ENCODE results near the gene SWAP70.

The SWAP70 gene

GRCh38 chr11:9672288-9672916, 8.5 kb downstream of the SWAP70 start:
- no peak overlapping the region for H3K4me2 ChIP-seq (ENCODE audit: low read length)
- no peak overlapping the region for H3K18ac ChIP-seq (ENCODE audit: low read length)
- H4K8ac ChIP-seq (ENCODE audit: low read depth, low read length), result no peak overlapping the region
- no CpG with 5 or more reads among the region's 3 CpGs for WGBS (ENCODE audit: extremely low coverage, insufficient coverage, insufficient read length)
- H3K36me3 ChIP-seq (ENCODE audit: control insufficient read depth in 1 of 2, insufficient read depth in 2 of 2, low read length in 2 of 2), result peaks cover 0 to 3% of the 10 kb centered on the region in 2 experiments
- H3K9me3 ChIP-seq (ENCODE audit: insufficient read depth, low read depth, low read length), result no peaks in the 10 kb centered on the region
- no peaks in the 10 kb centered on the region for H3K27me3 ChIP-seq (ENCODE audit: insufficient read depth, low read length)
- H3K79me2 ChIP-seq (ENCODE audit: control insufficient read depth, insufficient read depth, low read length, poor library complexity), result no peaks in the 10 kb centered on the region
- no peak overlapping the region for H2BK12ac ChIP-seq (ENCODE audit: low read length)
- H3K14ac ChIP-seq (ENCODE audit: low read length), result no peak overlapping the region
- no peak overlapping the region for H3K27ac ChIP-seq (ENCODE audit: low read depth, low read length)
- no peak overlapping the region for H4K91ac ChIP-seq (ENCODE audit: low read depth, low read length)
- no peaks in the 10 kb centered on the region for H3K79me1 ChIP-seq (ENCODE audit: low read length)
- peak; percentile 29 to 56 for DNase-seq
- no peaks in the 10 kb centered on the region for H3K4me1 ChIP-seq (ENCODE audit: control insufficient read depth in 1 of 2, insufficient read depth in 2 of 2, low read length in 2 of 2)
- H2BK5ac ChIP-seq (ENCODE audit: low read depth, low read length, poor library complexity), result no peak overlapping the region
- H3K4ac ChIP-seq (ENCODE audit: low read depth, low read length), result no peak overlapping the region
- no peak overlapping the region for H2AFZ ChIP-seq (ENCODE audit: insufficient read depth, low read length, poor library complexity)
- H3K9ac ChIP-seq (ENCODE audit: low read length), result no peak overlapping the region
- H3K4me3 ChIP-seq (ENCODE audit: low read depth, low read length), result no peak overlapping the region
- H4K12ac ChIP-seq (ENCODE audit: low read depth, low read length), result no peak overlapping the region
- no peak overlapping the region for H3K23ac ChIP-seq (ENCODE audit: low read length)
- H2BK120ac ChIP-seq (ENCODE audit: insufficient read depth, low read length, poor library complexity), result no peak overlapping the region
- H2AK5ac ChIP-seq (ENCODE audit: low read length), result no peak overlapping the region

- peaks cover 0 to 3% of the 10 kb centered on the region in 2 experiments for H3K36me3 ChIP-seq (ENCODE audit: control insufficient read depth in 1 of 2, insufficient read depth in 2 of 2, low read length in 2 of 2)
- H2BK120ac ChIP-seq (ENCODE audit: insufficient read depth, low read length, poor library complexity), result no peak overlapping the region
- no peak for DNase-seq
- H3K18ac ChIP-seq (ENCODE audit: low read length), result no peak overlapping the region
- no peaks in the 10 kb centered on the region for H3K79me2 ChIP-seq (ENCODE audit: control insufficient read depth, insufficient read depth, low read length, poor library complexity)
- H2BK5ac ChIP-seq (ENCODE audit: low read depth, low read length, poor library complexity), result no peak overlapping the region
- H3K4me2 ChIP-seq (ENCODE audit: low read length), result no peak overlapping the region
- H3K4me1 ChIP-seq (ENCODE audit: control insufficient read depth in 1 of 2, insufficient read depth in 2 of 2, low read length in 2 of 2), result no peaks in the 10 kb centered on the region
- no peak overlapping the region for H3K27ac ChIP-seq (ENCODE audit: low read depth, low read length)
- no peaks in the 10 kb centered on the region for H3K9me3 ChIP-seq (ENCODE audit: insufficient read depth, low read depth, low read length)
- H3K79me1 ChIP-seq (ENCODE audit: low read length), result no peaks in the 10 kb centered on the region
- H3K4me3 ChIP-seq (ENCODE audit: low read depth, low read length), result no peak overlapping the region
- H3K14ac ChIP-seq (ENCODE audit: low read length), result no peak overlapping the region
- no peaks in the 10 kb centered on the region for H3K27me3 ChIP-seq (ENCODE audit: insufficient read depth, low read length)
- H4K91ac ChIP-seq (ENCODE audit: low read depth, low read length), result no peak overlapping the region
- no peak overlapping the region for H4K12ac ChIP-seq (ENCODE audit: low read depth, low read length)
- H3K9ac ChIP-seq (ENCODE audit: low read length), result no peak overlapping the region
- H4K8ac ChIP-seq (ENCODE audit: low read depth, low read length), result no peak overlapping the region
- no peak overlapping the region for H2BK12ac ChIP-seq (ENCODE audit: low read length)
- WGBS (ENCODE audit: extremely low coverage, insufficient coverage, insufficient read length), result no CpG with 5 or more reads among the region's 4 CpGs
- no peak overlapping the region for H3K23ac ChIP-seq (ENCODE audit: low read length)
- H2AFZ ChIP-seq (ENCODE audit: insufficient read depth, low read length, poor library complexity), result no peak overlapping the region
- peak overlapping the region; percentile 3 for H3K4ac ChIP-seq (ENCODE audit: low read depth, low read length)
- H2AK5ac ChIP-seq (ENCODE audit: low read length), result no peak overlapping the region
Measured at GRCh38 chr11:9672918-9673317, 9.0 kb downstream of the SWAP70 start.

GRCh38 chr11:9675691-9676090, 11.8 kb downstream of the SWAP70 start:
- Histone ChIP-seq H2BK12ac (ENCODE audit: low read length) (no peak overlapping the region), H3K4me3 (ENCODE audit: low read depth, low read length) (no peak overlapping the region), H4K91ac (ENCODE audit: low read depth, low read length) (no peak overlapping the region), H3K14ac (ENCODE audit: low read length) (no peak overlapping the region), H3K9me3 (ENCODE audit: insufficient read depth, low read depth, low read length) (no peaks in the 10 kb centered on the region), H3K4me1 (ENCODE audit: control insufficient read depth in 1 of 2, insufficient read depth in 2 of 2, low read length in 2 of 2) (no peaks in the 10 kb centered on the region), H2AK5ac (ENCODE audit: low read length) (no peak overlapping the region), H2BK5ac (ENCODE audit: low read depth, low read length, poor library complexity) (no peak overlapping the region), H3K27ac (ENCODE audit: low read depth, low read length) (no peak overlapping the region), H3K18ac (ENCODE audit: low read length) (no peak overlapping the region), H3K9ac (ENCODE audit: low read length) (no peak overlapping the region), H4K12ac (ENCODE audit: low read depth, low read length) (no peak overlapping the region), H2BK120ac (ENCODE audit: insufficient read depth, low read length, poor library complexity) (no peak overlapping the region), H3K36me3 (ENCODE audit: control insufficient read depth in 1 of 2, insufficient read depth in 2 of 2, low read length in 2 of 2) (peaks cover 0 to 6% of the 10 kb centered on the region in 2 experiments), H2AFZ (ENCODE audit: insufficient read depth, low read length, poor library complexity) (no peak overlapping the region), H3K27me3 (ENCODE audit: insufficient read depth, low read length) (no peaks in the 10 kb centered on the region), H3K79me1 (ENCODE audit: low read length) (no peaks in the 10 kb centered on the region), H3K4me2 (ENCODE audit: low read length) (no peak overlapping the region), H4K8ac (ENCODE audit: low read depth, low read length) (no peak overlapping the region), H3K4ac (ENCODE audit: low read depth, low read length) (peak overlapping the region; percentile 6), H3K23ac (ENCODE audit: low read length) (no peak overlapping the region), H3K79me2 (ENCODE audit: control insufficient read depth, insufficient read depth, low read length, poor library complexity) (peaks cover 2% of the 10 kb centered on the region)
- no CpG with 5 or more reads among the region's 3 CpGs for WGBS (ENCODE audit: extremely low coverage, insufficient coverage, insufficient read length)
- no peak for DNase-seq

GRCh38 chr11:9677951-9678350, 14.1 kb downstream of the SWAP70 start:
- Histone ChIP-seq H3K79me2 (ENCODE audit: control insufficient read depth, insufficient read depth, low read length, poor library complexity) (peaks cover 4% of the 10 kb centered on the region), H3K4me3 (ENCODE audit: low read depth, low read length) (no peak overlapping the region), H3K18ac (ENCODE audit: low read length) (no peak overlapping the region), H3K79me1 (ENCODE audit: low read length) (no peaks in the 10 kb centered on the region), H3K23ac (ENCODE audit: low read length) (no peak overlapping the region), H2BK12ac (ENCODE audit: low read length) (no peak overlapping the region), H2BK120ac (ENCODE audit: insufficient read depth, low read length, poor library complexity) (no peak overlapping the region), H3K4me2 (ENCODE audit: low read length) (no peak overlapping the region), H3K9ac (ENCODE audit: low read length) (no peak overlapping the region), H3K9me3 (ENCODE audit: insufficient read depth, low read depth, low read length) (no peaks in the 10 kb centered on the region), H4K12ac (ENCODE audit: low read depth, low read length) (no peak overlapping the region), H3K27me3 (ENCODE audit: insufficient read depth, low read length) (no peaks in the 10 kb centered on the region), H2AFZ (ENCODE audit: insufficient read depth, low read length, poor library complexity) (no peak overlapping the region), H3K4me1 (ENCODE audit: control insufficient read depth in 1 of 2, insufficient read depth in 2 of 2, low read length in 2 of 2) (no peaks in the 10 kb centered on the region), H3K27ac (ENCODE audit: low read depth, low read length) (no peak overlapping the region), H4K8ac (ENCODE audit: low read depth, low read length) (no peak overlapping the region), H3K14ac (ENCODE audit: low read length) (no peak overlapping the region), H3K36me3 (ENCODE audit: control insufficient read depth in 1 of 2, insufficient read depth in 2 of 2, low read length in 2 of 2) (peaks cover 0 to 5% of the 10 kb centered on the region in 2 experiments), H4K91ac (ENCODE audit: low read depth, low read length) (no peak overlapping the region), H2AK5ac (ENCODE audit: low read length) (no peak overlapping the region), H3K4ac (ENCODE audit: low read depth, low read length) (no peak overlapping the region), H2BK5ac (ENCODE audit: low read depth, low read length, poor library complexity) (no peak overlapping the region)
- DNase-seq, result no peak
